Peyer's patch (tissue), 4 donors: ENCODE measurements around the gene DDX4.

Source experiments
- POLR2A ChIP-seq, 2 donors: fragments of 450-650 bp; IDR thresholded peaks; one replicate each; pipeline ENCODE4 v1.5.1; 2017; ENCODE audit warnings: antibody characterized with exemption in 2 of 2, mild to moderate bottlenecking in 2 of 2, moderate library complexity in 2 of 2
- TF ChIP-seq, protein P1 (sequence below), 6 experiments: fragments of 450-650 bp in 4 of 6; fragments of 200-600 bp in 2 of 6; sonication (generic) in 1 of 6; IDR thresholded peaks; one replicate each; pipeline ENCODE4 v1.5.1; 2017 to 2019; ENCODE audit warnings: antibody characterized with exemption in 6 of 6, mild to moderate bottlenecking in 3 of 6, moderate library complexity in 1 of 6

DNA sequence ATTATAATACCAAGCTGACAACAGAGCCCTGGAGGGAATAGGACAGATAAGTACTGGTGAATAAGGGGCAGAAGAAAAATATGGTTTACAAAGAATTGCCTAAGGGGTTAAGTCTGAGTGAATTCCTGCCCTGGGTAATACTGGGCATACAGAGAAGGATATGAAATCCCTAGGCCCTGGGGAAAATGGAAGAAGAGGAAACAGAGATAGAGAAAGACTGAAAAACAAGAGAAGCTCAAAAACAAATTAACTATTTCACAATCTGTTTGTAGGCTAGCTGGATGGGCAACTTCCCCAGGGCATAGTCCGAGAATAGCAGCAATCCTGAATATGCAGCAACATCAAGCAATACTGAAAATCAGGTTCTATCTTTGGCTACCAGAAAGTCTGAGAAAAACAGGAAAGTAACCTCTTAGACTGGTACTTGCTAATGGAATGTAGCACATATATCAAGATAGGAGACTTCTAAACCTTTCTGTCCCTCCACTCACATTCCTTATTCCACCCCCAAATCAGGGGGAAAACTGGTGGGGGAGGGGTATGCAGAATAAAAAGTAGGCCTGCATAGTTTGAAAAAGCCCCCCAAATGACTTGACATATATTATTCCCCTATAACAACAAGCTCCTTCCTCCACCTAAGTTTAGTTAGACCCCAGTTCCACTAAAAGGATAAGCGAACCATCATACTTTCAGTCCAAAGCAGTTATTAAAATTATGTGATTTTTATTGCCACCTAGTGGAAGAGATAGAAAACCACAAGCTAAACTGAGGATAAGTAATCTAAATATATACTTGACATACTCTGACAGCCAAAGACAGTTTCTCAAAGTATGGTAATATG is 46.4 kb upstream of the DDX4 start:
- TF ChIP-seq, protein P1, sequence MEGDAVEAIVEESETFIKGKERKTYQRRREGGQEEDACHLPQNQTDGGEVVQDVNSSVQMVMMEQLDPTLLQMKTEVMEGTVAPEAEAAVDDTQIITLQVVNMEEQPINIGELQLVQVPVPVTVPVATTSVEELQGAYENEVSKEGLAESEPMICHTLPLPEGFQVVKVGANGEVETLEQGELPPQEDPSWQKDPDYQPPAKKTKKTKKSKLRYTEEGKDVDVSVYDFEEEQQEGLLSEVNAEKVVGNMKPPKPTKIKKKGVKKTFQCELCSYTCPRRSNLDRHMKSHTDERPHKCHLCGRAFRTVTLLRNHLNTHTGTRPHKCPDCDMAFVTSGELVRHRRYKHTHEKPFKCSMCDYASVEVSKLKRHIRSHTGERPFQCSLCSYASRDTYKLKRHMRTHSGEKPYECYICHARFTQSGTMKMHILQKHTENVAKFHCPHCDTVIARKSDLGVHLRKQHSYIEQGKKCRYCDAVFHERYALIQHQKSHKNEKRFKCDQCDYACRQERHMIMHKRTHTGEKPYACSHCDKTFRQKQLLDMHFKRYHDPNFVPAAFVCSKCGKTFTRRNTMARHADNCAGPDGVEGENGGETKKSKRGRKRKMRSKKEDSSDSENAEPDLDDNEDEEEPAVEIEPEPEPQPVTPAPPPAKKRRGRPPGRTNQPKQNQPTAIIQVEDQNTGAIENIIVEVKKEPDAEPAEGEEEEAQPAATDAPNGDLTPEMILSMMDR (IDR thresholded peaks at IDR 0.05) = peak; percentile 41 to 81 (median 74)
- no peak for TF ChIP-seq POLR2A (IDR thresholded peaks at IDR 0.05)
